ENCODE results near the gene CEP104.

CEP104 gene

GRCh38 chr1:3775490-3776230 is 81.4 kb downstream of the CEP104 start:
- DNase-seq = peak; percentile 30

DNA sequence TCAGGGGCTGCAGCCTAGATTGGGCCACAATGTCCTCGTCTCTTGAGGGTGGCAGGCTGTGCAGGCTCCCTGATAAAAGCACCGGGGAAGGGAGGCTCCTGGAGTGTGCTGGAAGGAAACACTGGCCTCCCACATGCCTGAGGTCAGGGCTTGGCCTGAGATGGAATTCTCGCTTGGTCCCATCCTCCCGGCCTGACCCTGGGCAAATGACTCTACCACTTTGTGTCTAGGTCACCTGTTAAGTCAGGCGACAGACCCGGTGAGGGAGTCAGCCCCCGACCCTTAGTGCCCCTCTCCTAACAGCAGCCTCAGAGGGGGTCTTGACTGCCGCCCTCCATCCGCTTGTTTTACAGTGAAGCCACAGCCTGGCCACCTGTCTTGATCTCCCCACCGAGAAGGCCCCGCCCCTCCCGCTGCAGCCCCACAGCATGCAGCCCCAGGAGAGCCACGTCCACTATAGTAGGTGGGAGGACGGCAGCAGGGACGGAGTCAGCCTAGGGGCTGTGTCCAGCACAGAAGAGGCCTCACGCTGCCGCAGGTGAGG is 82.0 kb downstream of the CEP104 start:
- DNase-seq = no peak

GRCh38 chr1:3774276-3774945 is 82.6 kb downstream of the CEP104 start:
- no peak for DNase-seq

GRCh38 chr1:3773572-3774275 is 83.3 kb downstream of the CEP104 start:
- DNase-seq = no peak

DNA sequence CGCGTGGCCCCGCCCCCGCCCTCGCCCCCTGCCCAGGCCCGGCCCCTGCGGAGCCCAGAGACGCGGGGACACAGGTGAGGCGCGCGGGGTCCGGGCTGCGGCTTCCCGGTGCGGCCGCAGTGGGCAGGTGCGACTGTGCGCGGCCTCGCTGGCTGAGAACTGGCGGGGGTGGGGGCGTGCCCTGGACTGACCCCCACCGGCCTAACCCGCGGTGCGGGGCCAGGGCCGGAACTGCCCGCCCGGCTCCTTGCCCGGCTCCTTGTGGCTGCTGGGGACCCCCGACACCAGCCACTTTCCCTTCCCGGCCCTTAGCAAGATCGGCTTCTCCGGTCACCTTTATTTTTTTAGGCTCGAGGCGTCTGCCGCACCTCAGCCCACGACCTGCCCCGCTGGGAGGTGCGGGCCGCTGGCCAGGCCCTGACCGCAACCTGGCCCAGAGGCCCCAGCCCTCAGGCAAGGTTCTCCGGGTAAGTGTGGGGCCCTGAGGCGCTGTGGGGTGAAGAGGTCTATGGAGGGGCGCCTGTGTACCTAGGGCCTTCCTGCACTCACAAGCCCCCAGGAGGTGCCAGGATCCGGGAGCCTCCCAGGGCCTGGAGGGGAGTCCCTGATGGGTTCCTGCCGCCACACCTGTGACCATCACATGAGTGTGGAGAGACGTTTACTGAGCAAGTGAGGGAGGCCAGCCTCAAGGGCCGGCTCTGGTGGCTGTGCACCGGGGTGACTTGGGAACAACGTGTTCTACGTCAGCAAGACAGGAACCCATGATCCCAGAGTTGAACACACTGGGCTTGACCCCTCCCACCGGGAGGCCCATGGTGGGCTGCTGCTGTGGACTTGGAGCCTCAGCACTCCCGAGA is 84.1 kb downstream of the CEP104 start, which contains the start of gene SMIM1:
Gene SMIM1, plus strand, starts transcription at position 35 of the 857 bp plus-strand sequence. CDS start 2,625 bp downstream, outside the sequence.
- no peak for DNase-seq

DNA sequence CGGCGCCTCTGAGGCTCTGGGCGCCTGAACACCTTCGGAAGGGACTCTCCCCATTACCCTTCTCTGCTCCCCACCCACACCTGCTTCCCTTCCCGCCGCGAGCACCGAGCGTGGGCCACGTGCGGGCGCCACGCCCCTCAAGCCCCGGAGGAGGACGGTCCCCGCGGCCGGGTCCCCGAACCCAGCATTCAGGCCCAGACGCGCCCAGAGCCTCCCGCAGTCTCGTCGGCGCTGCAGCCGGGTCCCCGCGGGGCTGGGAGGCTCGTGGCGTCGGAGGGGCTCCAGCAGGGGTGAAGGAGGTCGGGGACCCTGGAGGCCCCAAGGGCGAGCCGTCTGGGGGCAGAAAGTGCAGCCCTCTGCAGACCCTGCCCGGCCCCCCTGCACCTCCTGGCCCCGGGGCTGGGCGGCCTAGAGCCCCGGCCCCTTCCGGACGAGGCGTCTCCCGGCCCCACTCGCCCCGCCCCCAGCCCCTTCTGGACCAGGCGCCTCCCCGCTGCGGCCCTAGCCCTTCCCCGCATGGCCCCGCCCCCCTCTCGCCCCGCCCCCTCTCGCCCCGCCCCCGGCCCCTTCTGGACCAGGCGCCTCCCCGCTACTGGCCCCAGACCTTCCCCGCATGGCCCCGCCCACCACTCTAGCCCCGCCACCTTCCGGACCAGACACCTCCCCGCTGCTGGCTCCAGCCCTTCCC is 84.8 kb downstream of the CEP104 start:
- peak; percentile 58 for DNase-seq

DNA sequence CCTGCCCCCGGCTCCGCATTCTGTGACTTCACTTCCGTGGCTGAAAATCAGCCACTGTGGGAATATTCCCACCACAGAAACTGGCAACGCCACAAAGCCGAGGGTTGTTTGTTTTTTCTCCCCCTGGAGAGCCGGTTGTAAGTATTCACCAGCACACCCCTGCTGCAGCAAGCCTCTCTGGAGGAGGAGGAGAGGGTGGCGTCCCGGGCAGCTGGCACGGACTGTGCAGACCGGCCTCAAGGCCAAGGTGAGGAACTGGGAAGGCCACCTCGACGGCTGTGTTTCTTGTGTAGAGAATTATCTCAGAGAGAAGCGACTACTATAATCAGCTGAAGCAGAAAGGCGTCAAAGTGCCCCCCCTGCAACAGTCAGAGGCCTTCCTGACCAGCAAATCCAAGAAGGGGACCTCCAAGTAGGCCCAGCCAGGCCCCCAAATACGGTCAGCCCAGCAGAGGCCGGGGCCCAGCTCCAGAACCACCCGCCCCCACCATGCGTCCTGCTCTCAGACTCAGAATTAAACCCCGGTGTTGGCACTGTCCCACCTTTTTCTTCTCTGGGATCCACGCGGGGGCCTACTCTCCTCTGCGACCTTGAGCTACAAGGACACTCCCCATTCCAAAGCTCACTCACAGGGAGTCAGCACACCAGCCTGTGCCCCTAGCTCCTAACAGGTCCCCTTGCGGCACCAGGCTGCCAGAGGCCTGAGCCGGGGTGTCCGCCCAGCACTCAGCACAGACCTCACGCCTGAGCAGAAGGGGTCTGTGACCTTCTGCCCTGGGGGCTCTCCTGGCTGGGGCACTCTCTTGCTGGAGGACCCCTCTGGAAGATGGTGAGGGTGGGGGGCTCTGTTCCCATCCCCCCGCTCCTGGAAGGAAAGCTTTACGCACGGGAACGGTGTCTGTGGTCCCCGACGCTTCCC is 85.6 kb downstream of the CEP104 start:
- DNase-seq = no peak

GRCh38 chr1:3770047-3770765 is 86.8 kb downstream of the CEP104 start:
- no peak for DNase-seq

DNA sequence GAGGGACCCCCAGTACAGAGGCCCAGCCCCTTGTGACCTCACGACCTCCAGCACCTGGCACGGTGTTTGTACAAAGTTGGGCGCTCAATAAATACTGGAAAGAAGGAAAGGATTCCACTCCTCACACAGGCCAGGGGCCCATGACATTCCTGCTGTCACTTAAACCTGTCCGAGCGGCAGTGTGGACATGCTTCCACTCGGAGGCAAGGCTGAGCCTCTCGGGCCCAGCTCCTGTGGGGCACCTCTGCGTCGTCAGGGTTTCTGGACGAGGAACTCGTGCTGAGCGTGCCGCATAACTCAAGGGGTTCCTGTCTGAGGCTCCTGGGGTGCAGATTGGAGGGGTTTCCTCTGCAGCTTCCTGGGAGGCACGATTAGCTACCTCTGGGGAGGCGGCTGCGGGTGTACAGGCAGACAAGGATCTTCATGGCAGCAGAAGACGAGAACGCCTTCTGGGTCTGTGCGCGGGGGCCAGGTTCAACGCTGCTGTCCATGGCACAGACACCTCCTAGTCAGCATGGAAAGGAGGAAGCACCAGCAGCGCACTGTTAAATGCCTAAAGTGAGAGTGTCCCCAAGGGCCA is 88.1 kb downstream of the CEP104 start:
- no peak for DNase-seq

DNA sequence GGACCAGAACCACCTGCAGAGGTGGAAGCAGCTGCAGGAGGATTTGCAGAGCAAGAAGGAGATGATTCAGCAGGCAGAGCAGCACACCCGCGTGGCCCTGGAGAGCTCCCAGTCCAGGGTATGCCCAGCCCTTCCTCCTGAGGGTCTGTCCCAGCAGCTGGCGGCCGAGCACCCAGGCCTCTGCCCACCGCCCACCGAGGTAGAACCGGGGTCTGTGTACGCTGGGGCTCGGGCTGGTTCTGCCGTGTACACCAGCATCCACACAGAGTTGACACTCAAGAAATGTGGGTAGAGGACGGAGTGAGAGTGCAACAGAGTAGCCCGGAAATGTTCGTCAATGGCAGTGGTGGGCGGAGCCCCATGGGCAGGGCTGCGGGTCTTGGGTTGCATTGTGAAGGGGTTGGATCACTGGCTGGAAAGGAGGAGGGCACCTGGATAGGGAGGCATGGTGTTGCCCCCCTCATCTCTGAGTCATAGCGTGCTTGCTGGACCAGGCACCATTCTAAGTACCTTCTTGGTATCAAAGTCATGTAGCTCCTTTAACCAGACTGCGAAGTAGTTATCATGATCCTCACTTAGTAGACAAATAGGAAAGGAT is 89.6 kb downstream of the CEP104 start:
- no peak for DNase-seq

DNA sequence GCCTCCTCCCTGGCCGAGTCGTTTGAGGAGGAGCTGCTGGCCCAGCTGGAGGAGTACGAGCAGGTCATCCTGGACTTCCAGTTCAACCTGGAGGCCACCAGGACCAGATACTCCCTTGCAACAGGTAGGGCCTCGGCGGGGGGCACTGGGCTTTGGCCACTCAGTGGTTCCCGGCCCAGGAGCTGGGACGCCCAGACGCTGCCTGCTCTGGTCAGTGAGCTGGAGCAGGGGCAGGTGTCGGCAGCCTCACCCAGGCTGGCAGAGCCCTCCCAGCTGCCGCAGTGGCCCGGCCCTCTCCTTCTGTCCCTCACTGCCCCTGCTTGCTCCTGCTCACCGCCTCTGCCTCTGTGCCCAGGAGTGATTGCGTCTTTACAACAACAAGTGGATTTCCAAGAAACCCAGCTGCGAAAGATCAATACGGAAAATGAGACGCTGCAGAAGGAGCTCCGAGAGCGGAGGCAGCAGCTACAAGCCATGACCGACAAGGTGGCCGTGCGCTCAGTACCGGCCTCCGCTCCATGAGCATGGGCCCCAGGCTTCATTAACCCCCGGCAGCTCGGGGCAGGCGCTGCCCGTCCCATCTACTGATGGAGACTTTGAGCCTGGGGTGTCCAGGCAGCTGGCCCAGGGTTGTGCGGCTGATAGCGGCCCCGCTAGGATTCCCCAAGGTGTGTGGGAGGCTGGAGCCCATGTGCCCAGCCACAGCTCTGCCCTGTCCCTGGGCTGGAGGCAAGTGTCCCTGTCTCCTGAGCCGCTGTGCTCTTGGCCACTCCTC is 93.5 kb downstream of the CEP104 start:
- DNase-seq = no peak

- DNase-seq = no peak
Observed at GRCh38 chr1:3762873-3763228, 94.2 kb downstream of the CEP104 start.

GRCh38 chr1:3762151-3762872 is 94.7 kb downstream of the CEP104 start:
- no peak for DNase-seq

Measured in activated T-cell treated with anti-CD3 and anti-CD28 coated beads for 4 hours (primary cell).